Measurements from ENCODE around the gene CTXN1. TPM values are rescaled to one million over a fixed set of nuclear protein-coding genes. Genes with fewer than 3 reads are reported as not detected.

The CTXN1 gene
- total and polyA plus RNA-seq, 12 donors = 1.3 to 17.9 (median 10.6) TPM; not detected in 1

DNA sequence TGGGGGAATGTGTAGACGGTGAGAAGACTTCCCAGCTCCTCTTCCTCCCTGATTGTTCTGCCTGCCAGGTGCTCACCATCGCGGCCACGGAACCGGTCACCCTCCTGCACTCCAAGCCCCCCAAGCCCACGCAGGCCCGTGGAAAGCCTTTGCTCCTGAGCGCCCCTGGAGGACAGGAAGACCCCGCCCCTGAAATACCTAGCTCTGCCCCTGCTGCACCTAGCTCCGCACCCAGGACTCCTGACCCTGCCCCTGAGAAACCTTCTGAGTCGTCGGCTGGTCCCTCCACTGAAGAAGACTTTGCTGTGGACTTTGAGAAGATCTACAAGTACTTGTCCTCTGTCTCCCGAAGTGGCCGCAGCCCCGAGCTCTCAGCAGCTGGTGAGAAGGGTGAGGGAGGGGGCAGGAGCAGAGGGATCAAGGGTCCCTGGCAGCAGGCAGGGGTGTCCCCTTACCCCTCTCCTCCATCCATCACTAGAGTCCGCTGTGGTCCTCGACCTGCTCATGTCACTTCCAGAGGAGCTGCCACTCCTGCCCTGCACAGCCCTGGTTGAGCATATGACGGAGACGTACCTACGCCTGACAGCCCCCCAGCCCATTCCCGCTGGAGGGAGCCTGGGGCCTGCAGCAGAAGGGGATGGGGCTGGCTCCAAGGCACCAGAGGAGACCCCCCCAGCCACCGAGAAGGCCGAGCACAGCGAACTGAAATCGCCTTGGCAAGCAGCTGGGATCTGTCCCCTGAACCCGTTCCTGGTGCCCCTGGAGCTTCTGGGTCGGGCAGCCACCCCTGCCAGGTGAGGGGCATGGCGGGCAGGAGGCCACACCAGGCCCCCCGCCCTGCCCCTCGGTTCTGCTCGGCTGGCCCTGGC, 3.7 kb downstream of the CTXN1 start:
- Histone ChIP-seq H3K4me1 (replicated peaks in 1 of 2) (peaks cover 39 to 46% of the 10 kb centered on the region in 2 donors), H3K36me3 (replicated peaks in 1 of 2) (peaks cover 0 to 11% of the 10 kb centered on the region in 2 donors), H3K4me3 (no peak overlapping the region), H3K27me3 (peaks cover 14% of the 10 kb centered on the region), H3K9me3 (replicated peaks in 1 of 3) (no peaks in the 10 kb centered on the region), H3K27ac (peak overlapping the region in 1 of 5 donors; percentile 97)
- intact Hi-C loops (cut with DNase I) = no loop called here
- WGBS, 4 donors = 90 to 93% (median 92%) methylated on average over 14 to 31 of the region's 31 CpGs
- TF ChIP-seq POLR2A (IDR thresholded peaks at IDR 0.05) = no peak
- TF ChIP-seq, protein P1, sequence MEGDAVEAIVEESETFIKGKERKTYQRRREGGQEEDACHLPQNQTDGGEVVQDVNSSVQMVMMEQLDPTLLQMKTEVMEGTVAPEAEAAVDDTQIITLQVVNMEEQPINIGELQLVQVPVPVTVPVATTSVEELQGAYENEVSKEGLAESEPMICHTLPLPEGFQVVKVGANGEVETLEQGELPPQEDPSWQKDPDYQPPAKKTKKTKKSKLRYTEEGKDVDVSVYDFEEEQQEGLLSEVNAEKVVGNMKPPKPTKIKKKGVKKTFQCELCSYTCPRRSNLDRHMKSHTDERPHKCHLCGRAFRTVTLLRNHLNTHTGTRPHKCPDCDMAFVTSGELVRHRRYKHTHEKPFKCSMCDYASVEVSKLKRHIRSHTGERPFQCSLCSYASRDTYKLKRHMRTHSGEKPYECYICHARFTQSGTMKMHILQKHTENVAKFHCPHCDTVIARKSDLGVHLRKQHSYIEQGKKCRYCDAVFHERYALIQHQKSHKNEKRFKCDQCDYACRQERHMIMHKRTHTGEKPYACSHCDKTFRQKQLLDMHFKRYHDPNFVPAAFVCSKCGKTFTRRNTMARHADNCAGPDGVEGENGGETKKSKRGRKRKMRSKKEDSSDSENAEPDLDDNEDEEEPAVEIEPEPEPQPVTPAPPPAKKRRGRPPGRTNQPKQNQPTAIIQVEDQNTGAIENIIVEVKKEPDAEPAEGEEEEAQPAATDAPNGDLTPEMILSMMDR (IDR thresholded peaks at IDR 0.05) = no peak
- peak in 1 of 7 donors; percentile 58 for DNase-seq

DNA sequence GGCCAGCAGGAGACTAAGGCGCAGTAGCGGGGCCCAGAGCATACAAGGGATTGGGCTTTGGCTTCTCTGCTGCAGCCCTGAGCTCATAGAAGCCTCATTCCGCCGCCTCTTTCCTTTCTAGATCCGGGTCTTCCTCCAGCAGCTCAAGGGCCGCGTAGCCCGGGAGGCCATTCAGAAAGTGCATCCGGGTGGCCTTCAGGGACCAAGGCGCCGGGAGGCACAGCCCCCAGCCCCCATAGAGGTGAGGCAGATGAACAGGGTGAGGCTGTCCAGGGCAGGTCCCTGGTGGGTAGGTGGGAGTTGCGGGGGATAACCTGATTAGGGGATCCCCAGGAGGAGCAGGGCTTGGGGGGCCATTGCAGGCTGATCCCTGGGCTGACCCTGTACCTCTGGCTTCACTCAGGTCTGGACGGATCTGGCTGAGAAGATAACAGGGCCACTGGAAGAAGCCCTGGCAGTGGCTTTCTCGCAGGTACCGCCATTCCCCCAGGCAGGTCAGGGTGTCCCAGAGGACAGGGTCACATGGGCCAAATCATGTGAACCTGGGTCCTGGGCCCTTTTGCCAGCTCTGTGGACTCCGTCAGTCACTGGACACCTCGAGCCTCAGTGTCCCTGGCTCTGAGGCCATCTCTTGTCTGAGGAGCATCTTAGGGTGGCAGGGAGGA, 4.5 kb downstream of the CTXN1 start:
- intact Hi-C loops (cut with DNase I) = no loop called here
- Histone ChIP-seq H3K9me3 (replicated peaks in 1 of 3) (no peaks in the 10 kb centered on the region), H3K27ac (peak overlapping the region; percentile 35 to 97 (median 75)), H3K27me3 (peaks cover 22% of the 10 kb centered on the region), H3K4me3 (peak overlapping the region in 2 of 4 donors; percentile 43 to 96), H3K36me3 (replicated peaks in 1 of 2) (peaks cover 0 to 11% of the 10 kb centered on the region in 2 donors), H3K4me1 (replicated peaks in 1 of 2) (peaks cover 34 to 41% of the 10 kb centered on the region in 2 donors)
- WGBS, 4 donors = 30 to 50% (median 38%) methylated on average over 4 to 17 of the region's 17 CpGs
- TF ChIP-seq, protein P1 (IDR thresholded peaks at IDR 0.05) = no peak
- TF ChIP-seq POLR2A (IDR thresholded peaks at IDR 0.05) = no peak
- DNase-seq = no peak

DNA sequence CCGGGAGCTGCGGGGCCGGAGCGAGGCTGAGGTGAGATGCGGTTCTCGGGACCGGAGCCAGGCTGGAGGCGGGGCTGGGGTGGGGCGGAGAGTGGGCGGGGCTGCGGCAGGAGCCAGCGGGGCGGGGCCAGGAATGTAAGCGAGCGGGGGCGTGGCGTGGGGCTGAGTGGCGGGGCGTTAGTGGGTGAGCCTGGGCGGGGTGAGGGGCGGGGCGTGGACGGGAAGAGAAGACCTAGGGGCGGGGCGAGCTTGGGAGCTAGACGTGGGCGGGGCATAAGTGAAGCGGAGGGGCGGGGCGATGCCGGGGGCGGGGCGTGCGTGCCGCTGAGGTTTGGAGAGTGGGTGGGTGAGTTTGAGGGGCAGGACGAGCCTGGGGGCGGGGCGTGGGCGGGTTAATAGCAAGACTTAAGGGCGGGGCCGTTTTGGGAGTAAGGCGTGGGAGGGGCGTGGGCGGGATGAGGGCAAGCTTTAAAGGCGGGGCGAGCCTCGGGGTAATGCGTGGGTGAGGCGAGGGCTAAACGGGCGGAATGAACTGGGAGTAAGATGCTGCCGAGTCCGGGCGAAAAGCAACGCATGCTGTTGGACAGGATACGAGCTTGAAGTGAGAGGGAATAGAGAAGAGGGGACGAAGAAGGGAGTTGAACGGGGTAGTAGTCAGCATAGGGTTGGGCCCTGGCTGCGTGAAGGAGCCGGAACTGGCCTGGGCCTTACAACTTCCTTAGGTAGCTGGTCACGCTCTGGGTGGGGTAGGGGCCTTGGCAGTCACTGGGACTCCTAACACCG, 5.2 kb downstream of the CTXN1 start:
- peaks cover 25% of the 10 kb centered on the region for H3K27me3 ChIP-seq
- 0 to 2% (median 1%) methylated on average over 28 to 62 of the region's 62 CpGs for WGBS, 4 donors
- H3K4me1 ChIP-seq (replicated peaks in 1 of 2) = peaks cover 35 to 43% of the 10 kb centered on the region in 2 donors
- TF ChIP-seq, protein P1 (IDR thresholded peaks at IDR 0.05) = no peak
- TF ChIP-seq POLR2A (IDR thresholded peaks at IDR 0.05) = peak; percentile 13 to 65
- peak overlapping the region; percentile 85 to 97 (median 88) for H3K27ac ChIP-seq
- H3K4me3 ChIP-seq = peak overlapping the region in 3 of 4 donors; percentile 22 to 96 (median 56)
- H3K36me3 ChIP-seq (replicated peaks in 1 of 2) = peaks cover 0 to 11% of the 10 kb centered on the region in 2 donors
- intact Hi-C loops (cut with DNase I) = no loop called here
- no peaks in the 10 kb centered on the region for H3K9me3 ChIP-seq (replicated peaks in 1 of 3)
- DNase-seq = peak; percentile 100

All from adrenal gland (tissue), 12 donors.